Heart left ventricle (tissue), 13 donors: ENCODE measurements around the gene RXFP4.

ENCODE experiments used
- CTCF ChIP-seq, 12 donors: fragments of 200-600 bp; sonication (generic) in 4 of 12; IDR thresholded peaks; one replicate each; pipeline versions ENCODE4 v1.5.0 to v1.8.0; 2018 to 2022; ENCODE audit warnings: antibody characterized with exemption in 12 of 12, mild to moderate bottlenecking in 5 of 12
- POLR2A ChIP-seq, 2 donors: fragments of 450-650 bp; IDR thresholded peaks; one replicate each; pipeline ENCODE4 v1.6.1; 2017; ENCODE audit warnings: antibody characterized with exemption in 2 of 2, mild to moderate bottlenecking in 2 of 2, moderate library complexity in 2 of 2
- donor health status: ischemic (EF 13 %, LVEDD 7.1; RV severe dilation, severe dysfunction).
- donor health status: DM: no; HTN: yes; CAD: no.
- donor health status: DM: no; HTN: no; CAD: no.
- donor health status: ischemic (EF 25% LVEDD 6.9; RV normal size, moderate dysfunction).
- donor health status: ischemic (EF 25% LVEDD 5.7; RV mildly dilated, moderate dysfunction).
- donor health status: ischemic (EF 35%, LVEDD 5.7; RV mildly dilated, moderate dysfunction).
- donor health status: nonischemic (EF 11% LVEDD 7.7; RV severe dilation, severe dysfunction).
- donor health status: DM: yes; HTN: yes; CAD: no.
- donor health status: PGD.
- donor health status: ischemic (EF 29% LVEDD 5.4; RV normal size, mild dysfunction).
- donor health status: nonischemic (EF 23%, LVEDD 6.1; RV moderate dilation, normal function).

GRCh38 chr1:155934936-155935590 is 6.4 kb upstream of the RXFP4 start:
- TF ChIP-seq CTCF (IDR thresholded peaks at IDR 0.05) (no peak), POLR2A (IDR thresholded peaks at IDR 0.05) (no peak)
